NOMO-1 treated with dmso at 0.1 percent for 144 hours (cell line): ENCODE measurements around the gene SMARCAL1.

Source experiments
- DNase-seq: peaks from one replicate; lab custom pipeline; 2025; ENCODE audit not compliant: unreplicated experiment; lab: John Stamatoyannopoulos, UW

The SMARCAL1 gene

DNA sequence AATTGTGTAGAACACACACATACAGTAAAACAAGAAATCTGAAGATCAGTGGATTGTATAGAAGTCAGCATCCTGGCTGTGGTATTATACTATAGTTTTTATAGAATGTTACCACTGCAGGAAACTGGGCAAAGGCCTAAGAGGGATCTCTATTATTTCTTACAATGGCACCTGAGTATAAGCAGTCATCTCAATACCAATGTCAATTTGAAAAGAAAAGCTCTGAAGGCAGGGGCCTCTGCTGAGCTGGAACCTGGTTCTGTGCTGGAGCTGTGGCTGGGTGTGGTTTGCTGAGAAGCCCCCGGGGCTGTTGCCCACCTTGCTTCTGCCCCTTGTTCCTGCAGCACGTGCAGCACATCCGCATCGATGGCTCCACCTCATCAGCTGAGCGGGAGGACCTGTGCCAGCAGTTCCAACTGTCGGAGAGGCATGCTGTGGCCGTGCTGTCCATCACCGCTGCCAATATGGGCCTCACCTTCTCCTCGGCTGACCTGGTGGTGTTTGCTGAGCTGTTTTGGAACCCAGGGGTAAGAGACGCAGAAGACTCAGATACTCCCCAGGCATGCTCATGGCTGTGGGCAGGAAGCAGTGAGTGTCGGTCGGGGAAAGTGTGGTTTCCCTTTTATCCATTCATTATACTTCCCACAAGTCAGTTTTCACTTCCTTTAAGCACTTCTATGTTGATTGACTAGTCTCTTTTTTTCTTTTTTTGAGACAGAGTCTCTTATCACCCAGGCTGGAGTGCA is 62.8 kb downstream of the SMARCAL1 start:
- peak; percentile 56 for DNase-seq

DNA sequence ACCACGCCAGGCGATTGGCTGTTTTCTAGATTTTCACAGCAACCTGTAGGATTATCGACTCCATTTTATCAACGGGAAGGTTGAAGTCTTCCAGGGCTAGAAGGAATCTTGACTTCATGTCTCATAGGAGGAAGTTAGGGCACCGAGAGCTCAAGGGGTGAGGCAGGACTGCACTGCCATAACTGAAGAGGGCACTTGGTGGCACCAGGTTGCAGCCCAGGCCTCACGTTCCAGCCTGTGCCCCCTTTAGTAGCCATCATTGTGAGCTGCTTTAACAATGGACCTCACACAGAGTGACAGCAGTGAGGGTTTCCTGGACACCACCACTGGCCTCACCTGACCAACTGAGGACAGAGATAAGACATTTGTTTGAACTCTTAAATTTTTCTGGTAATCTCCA is 63.5 kb downstream of the SMARCAL1 start:
- DNase-seq, result peak; percentile 4

GRCh38 chr2:216477283-216478035 is 65.2 kb downstream of the SMARCAL1 start:
- DNase-seq, result peak; percentile 69

- no peak for DNase-seq
Measured at GRCh38 chr2:216478151-216478550, 65.9 kb downstream of the SMARCAL1 start.

DNA sequence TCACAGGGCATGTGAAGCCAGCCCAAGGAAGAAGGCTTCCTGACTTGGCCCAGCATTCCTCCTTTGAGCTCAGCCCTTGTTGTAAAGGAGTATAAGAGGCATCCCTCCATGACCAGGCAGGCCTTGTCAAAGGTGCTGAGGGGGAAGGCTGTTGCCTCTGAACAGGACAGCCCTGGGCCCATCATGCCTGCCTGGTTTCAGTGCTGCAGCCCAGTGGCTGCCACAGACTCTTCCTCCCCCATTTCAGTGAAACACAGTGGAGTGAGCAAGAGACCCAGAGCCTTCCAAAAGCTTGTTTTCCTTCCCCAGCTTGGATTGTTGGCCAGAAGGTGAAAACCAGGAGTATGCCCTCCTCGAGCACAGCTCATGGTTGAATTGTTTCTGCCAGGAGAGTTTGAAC is 66.5 kb downstream of the SMARCAL1 start:
- DNase-seq, result no peak

- DNase-seq, result no peak
Measured at GRCh38 chr2:216480221-216480620, 67.9 kb downstream of the SMARCAL1 start.

- DNase-seq, result no peak
Measured at GRCh38 chr2:216482640-216483039, 70.4 kb downstream of the SMARCAL1 start.

DNA sequence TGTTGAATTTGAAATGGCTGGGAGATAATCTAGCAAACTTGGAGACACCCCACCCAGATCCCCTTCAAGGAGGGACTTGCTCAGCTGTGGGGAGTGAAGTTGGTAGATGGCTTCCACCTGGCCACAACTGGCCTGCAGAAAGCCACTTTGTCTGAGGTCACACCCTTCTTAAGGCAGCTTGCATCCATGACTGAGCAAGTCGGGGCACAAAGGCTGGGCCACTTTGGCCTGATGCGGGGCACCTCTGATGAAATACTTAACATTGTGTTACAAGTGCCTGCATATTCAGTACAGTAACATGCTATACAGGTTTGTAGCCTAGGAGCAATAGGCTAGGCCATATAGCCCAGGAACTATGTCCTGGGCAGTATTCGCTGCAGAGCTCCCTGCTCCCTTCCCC is 73.0 kb downstream of the SMARCAL1 start:
- DNase-seq, result no peak

DNA sequence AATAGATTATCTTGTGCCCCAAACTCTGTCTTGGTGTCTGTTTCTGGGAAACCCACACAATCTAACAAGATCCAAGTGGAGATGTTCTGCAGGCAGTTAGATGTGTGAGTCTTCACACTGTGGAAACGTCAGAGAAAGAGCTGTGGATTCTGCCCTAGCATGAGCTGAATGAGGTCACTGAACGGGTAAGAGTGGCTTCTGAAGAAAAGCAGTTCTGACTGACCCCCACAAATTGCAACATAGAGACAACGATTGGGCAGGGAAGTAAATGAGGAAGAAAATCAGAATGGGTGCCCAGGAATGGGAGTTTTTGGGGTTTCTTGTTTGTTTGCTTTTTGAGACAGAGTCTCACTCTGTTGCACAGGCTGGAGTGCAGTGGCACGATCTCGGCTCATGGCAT is 73.5 kb downstream of the SMARCAL1 start:
- DNase-seq, result peak; percentile 44

GRCh38 chr2:216486271-216486670 is 74.0 kb downstream of the SMARCAL1 start:
- no peak for DNase-seq

GRCh38 chr2:216486708-216487107 is 74.4 kb downstream of the SMARCAL1 start:
- no peak for DNase-seq

GRCh38 chr2:216490061-216490460 is 77.8 kb downstream of the SMARCAL1 start:
- peak; percentile 55 for DNase-seq

- DNase-seq, result peak; percentile 44
Measured at GRCh38 chr2:216491793-216492596, 79.7 kb downstream of the SMARCAL1 start.

GRCh38 chr2:216492597-216493333 is 80.5 kb downstream of the SMARCAL1 start:
- DNase-seq, result no peak

DNA sequence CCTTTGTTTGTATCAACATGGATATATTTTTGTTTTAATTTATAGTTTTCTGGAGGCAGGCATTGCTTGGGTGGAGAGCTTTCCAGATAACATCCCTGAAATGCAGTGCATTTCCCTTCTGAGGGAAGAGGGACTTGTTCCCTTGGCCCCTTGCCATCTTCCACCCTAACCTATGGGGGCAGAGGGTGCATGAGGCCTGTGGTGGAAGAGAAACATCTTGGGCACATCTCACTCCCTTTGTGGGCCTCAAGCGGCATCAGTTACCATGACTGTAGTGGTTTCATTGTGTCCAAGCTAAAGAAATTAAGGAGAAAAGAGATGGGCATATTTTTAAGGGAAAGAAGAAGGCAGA is 81.0 kb downstream of the SMARCAL1 start:
- DNase-seq, result no peak

DNA sequence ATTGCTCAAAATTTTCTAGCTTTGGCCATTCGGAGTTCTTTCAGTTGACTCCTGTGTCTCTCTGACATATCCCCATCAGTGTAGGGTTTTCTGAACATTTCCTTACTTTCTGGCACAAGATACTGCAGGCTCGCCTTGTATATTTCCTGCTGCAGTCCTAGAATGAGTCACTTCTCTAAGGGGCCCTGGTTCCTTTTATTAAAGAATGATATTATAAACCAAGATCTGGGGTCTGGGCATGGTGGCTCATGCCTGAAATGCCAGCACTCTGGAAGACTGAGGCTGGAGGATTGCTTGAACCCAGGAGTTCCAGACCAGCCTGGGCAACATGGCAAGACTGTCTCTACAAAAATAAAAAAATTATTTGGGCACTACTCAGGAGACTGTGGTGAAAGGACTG is 83.4 kb downstream of the SMARCAL1 start:
- peak; percentile 23 for DNase-seq

DNA sequence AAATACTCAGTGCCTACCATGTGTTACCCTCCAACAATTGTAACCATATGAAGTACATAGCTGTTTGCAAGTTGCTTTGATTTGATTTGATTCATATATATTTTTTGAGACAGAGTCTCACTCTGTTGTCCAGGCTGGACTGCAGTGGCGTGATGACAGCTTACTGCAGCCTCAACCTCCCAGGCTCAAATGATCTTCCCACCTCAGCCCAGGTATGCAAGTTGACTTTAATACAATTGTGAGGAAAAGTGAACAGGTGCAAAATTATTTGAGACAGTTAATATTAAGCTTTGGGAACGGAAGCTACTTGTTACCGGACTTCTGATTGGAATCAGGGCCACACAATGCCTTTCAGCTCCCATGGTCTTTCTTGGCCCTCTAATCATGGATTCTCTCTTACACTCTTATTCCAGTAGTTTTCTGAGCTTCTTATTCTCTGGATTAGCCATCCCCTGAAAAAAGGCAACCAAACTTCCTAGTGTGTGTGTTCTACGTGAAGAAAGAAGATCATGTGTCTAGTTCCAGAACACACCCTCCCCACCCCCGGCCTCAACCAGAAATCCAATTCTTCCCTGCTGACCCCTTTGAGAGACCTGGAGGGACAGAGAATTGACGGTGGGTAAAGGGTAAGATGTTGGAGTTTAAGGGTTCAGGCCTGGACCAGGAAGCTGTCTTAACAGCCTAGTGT is 85.2 kb downstream of the SMARCAL1 start:
- no peak for DNase-seq

DNA sequence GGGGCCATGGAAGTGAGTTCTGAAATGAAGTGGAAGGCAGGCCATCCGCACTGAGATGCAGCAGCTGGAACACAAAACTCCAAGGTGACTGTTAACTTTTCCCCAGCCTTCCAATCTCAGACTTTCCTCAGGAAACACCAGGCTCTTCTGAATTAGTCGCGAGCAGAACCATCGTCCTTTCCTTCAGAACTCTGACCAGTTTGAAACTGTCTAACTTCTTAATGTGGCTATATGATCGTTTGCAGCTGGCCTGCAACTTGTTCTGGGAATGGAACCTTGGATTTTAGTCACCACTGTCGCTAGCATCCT is 85.7 kb downstream of the SMARCAL1 start:
- no peak for DNase-seq

- peak; percentile 94 for DNase-seq
Measured at GRCh38 chr2:216498379-216499352, 86.4 kb downstream of the SMARCAL1 start, which contains the start of gene RPL37A. Gene RPL37A, plus strand, starts transcription at chr2:216498844. Its CDS starts 31 bp downstream, at chr2:216498875.
